Gastrocnemius medialis (tissue), 4 donors: ENCODE measurements around the gene OR1C1.

Experiments
- POLR2A ChIP-seq, 2 donors: fragments of 450-650 bp; IDR thresholded peaks; one replicate each; pipeline ENCODE4 v1.6.1; 2017; ENCODE audit warnings: antibody characterized with exemption in 2 of 2, mild to moderate bottlenecking in 2 of 2, moderate library complexity in 2 of 2
- TF ChIP-seq, protein P1 (sequence below), 5 experiments: fragments of 450-650 bp in 3 of 5; fragments of 200-600 bp in 2 of 5; sonication (generic) in 2 of 5; IDR thresholded peaks in 4 of 5; conservative IDR thresholded peaks in 1 of 5; 1 replicate in 4 of 5; 2 replicates in 1 of 5; pipeline ENCODE4 v1.5.1; 2016 to 2019; ENCODE audit warnings: antibody characterized with exemption in 5 of 5, mild to moderate bottlenecking in 3 of 5, moderate library complexity in 3 of 5

DNA sequence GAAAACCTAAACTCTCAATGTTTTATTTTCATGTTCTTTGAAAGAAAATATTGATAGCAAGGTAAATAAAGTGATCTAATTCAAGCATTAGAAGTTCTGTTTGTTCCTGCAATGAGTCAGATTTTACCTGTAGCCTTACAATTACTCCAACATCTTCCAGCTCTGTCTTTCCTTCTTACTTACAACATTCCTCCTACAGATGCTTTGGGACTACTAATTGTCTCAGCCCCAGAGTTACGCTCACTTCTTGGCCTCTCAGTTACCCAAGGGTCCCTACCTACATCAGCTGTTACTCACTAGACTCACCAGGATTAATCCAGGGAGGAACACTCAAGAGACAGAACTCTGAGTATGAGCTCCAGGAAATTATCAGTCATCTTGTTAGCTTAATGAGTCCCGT is 37.2 kb upstream of the OR1C1 start:
- TF ChIP-seq, protein P1, sequence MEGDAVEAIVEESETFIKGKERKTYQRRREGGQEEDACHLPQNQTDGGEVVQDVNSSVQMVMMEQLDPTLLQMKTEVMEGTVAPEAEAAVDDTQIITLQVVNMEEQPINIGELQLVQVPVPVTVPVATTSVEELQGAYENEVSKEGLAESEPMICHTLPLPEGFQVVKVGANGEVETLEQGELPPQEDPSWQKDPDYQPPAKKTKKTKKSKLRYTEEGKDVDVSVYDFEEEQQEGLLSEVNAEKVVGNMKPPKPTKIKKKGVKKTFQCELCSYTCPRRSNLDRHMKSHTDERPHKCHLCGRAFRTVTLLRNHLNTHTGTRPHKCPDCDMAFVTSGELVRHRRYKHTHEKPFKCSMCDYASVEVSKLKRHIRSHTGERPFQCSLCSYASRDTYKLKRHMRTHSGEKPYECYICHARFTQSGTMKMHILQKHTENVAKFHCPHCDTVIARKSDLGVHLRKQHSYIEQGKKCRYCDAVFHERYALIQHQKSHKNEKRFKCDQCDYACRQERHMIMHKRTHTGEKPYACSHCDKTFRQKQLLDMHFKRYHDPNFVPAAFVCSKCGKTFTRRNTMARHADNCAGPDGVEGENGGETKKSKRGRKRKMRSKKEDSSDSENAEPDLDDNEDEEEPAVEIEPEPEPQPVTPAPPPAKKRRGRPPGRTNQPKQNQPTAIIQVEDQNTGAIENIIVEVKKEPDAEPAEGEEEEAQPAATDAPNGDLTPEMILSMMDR (IDR thresholded peaks at IDR 0.05 in 4 of 5, conservative IDR thresholded peaks at IDR 0.05 in 1 of 5): no peak
- no peak for TF ChIP-seq POLR2A (IDR thresholded peaks at IDR 0.05)
